22Rv1 (cell line): ENCODE results near the gene PACRG.
A peak's percentile ranks its signal among the peaks of the same experiment; 100 is the strongest.

Experiments used
- H3K27ac ChIP-seq: fragments of 450-650 bp; 2 replicates; pipeline ENCODE4 v1.5.1; 2017
- CTCF ChIP-seq: fragments of 450-650 bp; IDR thresholded peaks from 2 replicates; pipeline ENCODE4 v1.5.1; 2017; ENCODE audit warnings: mild to moderate bottlenecking
- ZFX ChIP-seq: fragments of 450-650 bp; IDR thresholded peaks from 2 replicates; pipeline ENCODE4 v1.6.1; 2017; ENCODE audit warnings: antibody characterized with exemption, borderline replicate concordance

PACRG gene

GRCh38 chr6:162728706-162729105, 932 bp downstream of the PACRG start:
- no peak overlapping the region for H3K27ac ChIP-seq
- TF ChIP-seq CTCF: no peak
- no peak for TF ChIP-seq ZFX

DNA sequence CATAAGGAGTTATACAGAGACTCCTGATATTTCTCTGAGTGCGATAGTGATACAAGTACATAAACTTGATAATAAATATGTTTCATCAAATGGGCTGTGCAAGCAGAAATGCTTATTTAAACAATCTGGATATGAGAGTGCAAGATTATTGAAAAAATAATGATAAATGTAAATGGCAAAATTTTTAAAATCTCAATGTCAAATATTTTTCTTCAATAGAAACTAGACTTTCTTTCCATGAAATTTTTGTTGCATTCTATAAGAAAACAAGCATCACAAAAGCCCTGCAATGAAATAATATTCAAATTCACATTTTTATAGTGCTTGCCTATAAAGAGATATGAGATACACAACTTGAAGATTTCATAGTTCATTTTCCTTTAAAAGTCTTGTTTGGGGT, 2.7 kb downstream of the PACRG start:
- no peak overlapping the region for H3K27ac ChIP-seq
- no peak for TF ChIP-seq ZFX
- TF ChIP-seq CTCF: no peak

DNA sequence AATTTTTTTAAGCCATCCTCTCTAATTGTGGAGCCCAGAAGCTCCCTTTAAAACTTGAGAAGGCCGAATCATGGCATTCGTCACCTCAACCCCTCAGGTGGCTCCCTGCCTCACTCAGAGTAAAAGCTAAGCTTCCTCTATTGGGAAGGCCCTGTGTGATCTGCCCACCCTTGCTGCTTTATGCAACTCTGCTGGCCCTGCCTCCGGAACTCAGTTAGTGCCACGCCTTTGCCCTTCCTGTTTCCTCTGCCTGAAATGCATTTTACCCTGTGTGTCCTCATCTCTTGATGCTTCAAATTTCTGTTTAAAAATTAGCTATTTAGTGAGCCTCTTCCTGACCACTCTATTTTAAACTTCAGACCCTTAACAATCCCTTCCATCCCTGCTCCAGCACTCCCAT, 5.7 kb downstream of the PACRG start:
- H3K27ac ChIP-seq: no peak overlapping the region
- TF ChIP-seq CTCF (no peak), ZFX (no peak)

GRCh38 chr6:162736961-162737360, 9.2 kb downstream of the PACRG start:
- TF ChIP-seq CTCF (peak; percentile 16), ZFX (no peak)
- H3K27ac ChIP-seq: no peak overlapping the region

DNA sequence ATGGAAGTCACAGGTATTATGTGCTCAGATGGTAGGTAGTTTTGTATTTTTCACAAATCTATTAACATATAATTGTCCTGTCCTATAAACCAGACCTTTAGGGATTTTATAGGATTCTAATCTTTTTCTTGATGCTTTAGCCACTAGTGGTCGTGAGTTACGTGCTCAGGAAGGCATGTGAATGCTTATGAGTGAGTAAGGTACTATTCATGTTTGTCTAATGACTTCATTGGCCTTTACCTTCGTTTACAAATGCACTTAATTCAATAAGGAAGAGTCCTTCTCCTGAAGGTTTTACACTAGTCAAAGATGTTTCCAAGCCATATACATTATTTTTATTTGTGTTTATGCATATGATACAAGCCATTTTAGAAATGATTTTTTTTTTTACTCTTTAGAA, 23.0 kb downstream of the PACRG start:
- peak overlapping the region; percentile 37 for H3K27ac ChIP-seq
- TF ChIP-seq CTCF (no peak), ZFX (no peak)

DNA sequence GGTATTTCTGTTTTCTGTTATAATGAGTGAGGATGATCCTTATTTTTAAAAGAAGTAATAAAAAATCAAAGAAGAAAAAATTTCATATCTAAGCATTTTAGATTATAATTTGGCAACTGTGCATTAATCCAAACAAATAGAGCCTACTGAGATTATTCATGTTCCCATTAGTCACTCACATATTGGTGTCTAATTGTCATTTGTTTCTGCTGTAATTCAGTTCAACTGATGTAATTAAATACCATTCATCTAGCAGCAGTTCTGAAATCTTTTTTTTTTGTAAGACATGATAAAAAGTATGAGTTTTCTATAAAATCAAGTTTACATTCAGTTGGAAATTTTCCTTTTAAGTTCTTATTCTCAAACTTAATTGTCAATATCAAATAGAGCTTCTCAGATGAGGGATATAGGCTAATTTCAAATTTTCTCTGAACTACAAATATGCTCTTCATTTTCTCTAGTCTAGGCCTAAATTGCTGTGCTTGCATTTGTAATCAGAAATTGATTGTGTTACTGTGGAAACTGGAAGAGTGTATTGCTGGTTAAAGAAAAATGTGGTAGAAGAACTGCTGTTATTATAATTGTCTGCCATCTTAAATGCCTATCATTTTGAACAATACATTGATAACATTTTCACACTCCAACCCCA, 23.6 kb downstream of the PACRG start:
- peak overlapping the region; percentile 37 for H3K27ac ChIP-seq
- TF ChIP-seq ZFX (no peak), CTCF (no peak)

DNA sequence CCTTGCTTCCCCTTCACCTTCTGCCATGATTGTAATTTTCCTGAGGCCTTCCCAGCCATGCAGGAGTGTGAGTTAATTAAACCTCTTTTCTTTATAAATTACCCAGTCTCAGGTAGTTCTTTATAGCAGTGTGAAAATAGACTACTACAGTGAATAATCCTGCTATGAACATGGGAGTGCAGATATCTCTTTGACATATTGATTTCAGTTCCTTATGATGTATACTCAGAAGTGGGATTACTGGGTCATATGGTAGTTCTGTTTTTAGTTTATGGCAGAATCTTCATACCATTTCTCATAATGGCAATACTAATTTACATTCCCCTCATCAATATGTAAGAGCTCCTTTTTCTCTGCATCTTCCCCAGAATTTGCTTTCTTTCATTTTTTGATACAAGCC, 26.0 kb downstream of the PACRG start:
- no peak overlapping the region for H3K27ac ChIP-seq
- TF ChIP-seq ZFX (no peak), CTCF (no peak)
